SK-N-MC (cell line): ENCODE data around the gene SLITRK1.

Experiments
- EZH2 ChIP-seq: fragments of 200-600 bp; sonication (generic); IDR thresholded peaks from one replicate; pipeline ENCODE4 v1.6.1; 2017; ENCODE audit warnings: antibody characterized with exemption
- FOXP2 ChIP-seq: optimal IDR thresholded peaks from 2 replicates; pipeline ENCODE3; 2011; ENCODE audit warnings: mild to moderate bottlenecking, moderate library complexity; ENCODE audit not compliant: insufficient read depth; ENCODE audit errors: extremely low read length, control extremely low read depth
- POLR2AphosphoS5 ChIP-seq: IDR thresholded peaks from 2 replicates; pipeline ENCODE4 v1.6.1; 2012; ENCODE audit warnings: mild to moderate bottlenecking, low read depth, low read length, borderline replicate concordance

DNA sequence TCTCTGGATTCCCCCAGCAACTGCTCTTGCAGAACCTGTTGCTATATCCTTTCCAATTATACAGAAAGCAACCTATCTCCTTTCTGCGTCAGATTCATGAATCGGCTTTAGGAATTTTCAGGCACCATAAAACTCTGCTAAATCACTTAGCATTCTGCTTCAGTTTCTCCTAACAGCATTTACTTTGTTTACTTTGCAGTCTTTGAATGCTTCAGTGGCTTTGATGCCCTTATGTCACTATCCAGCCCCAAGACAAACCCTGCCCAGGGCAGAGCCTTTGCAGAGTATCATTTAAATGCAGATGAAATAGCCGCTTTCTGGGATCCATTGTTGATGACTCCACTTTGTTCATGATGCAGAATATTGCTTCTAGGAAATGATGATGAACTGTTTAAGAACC, 43.1 kb downstream of the SLITRK1 start:
- no peak for TF ChIP-seq EZH2
- TF ChIP-seq POLR2AphosphoS5 = no peak
- TF ChIP-seq FOXP2 = no peak
